AG09319 (cell line): ENCODE measurements around the gene BRINP1.
"Not testable (repeated sequence)": the region's sequence is repeated elsewhere in the genome, so short reads cannot be mapped to it uniquely, and the experiment has no call there.

Source experiments
- DNase-seq: peaks from one replicate; pipeline ENCODE4 v3.0.0-alpha.2; 2010; ENCODE audit warnings: low read depth; ENCODE audit errors: extremely low read depth
- CTCF ChIP-seq: IDR thresholded peaks from 2 replicates; pipeline ENCODE4 v1.5.1; 2011; ENCODE audit warnings: low read depth, mild to moderate bottlenecking, inconsistent platforms, low read length, moderate library complexity

BRINP1 gene

GRCh38 chr9:119175581-119175980 lies 193.7 kb downstream of the BRINP1 start:
- TF ChIP-seq CTCF, result no peak
- DNase-seq, result no peak

- not testable (repeated sequence) for DNase-seq
These were observed 200.0 kb downstream of the BRINP1 start for GRCh38 chr9:119169222-119169621.

GRCh38 chr9:119167876-119168275 lies 201.4 kb downstream of the BRINP1 start:
- TF ChIP-seq CTCF, result no peak

GRCh38 chr9:119167267-119167666 lies 202.0 kb downstream of the BRINP1 start:
- no peak for DNase-seq
- TF ChIP-seq CTCF, result no peak

More at GRCh38 chr9:119167876-119168275, 201.4 kb downstream of the BRINP1 start:
- DNase-seq, result no peak

GRCh38 chr9:119166096-119166495 lies 203.1 kb downstream of the BRINP1 start:
- DNase-seq, result no peak
- no peak for TF ChIP-seq CTCF

GRCh38 chr9:119165131-119165530 lies 204.1 kb downstream of the BRINP1 start:
- no peak for DNase-seq
- no peak for TF ChIP-seq CTCF

- no peak for DNase-seq
- TF ChIP-seq CTCF, result no peak
These were observed 204.5 kb downstream of the BRINP1 start for GRCh38 chr9:119164716-119165115.

- no peak for DNase-seq
- TF ChIP-seq CTCF, result no peak
These were observed 208.7 kb downstream of the BRINP1 start for GRCh38 chr9:119160551-119160950.
